ENCODE results near the gene OR1F1. TPM values are rescaled to one million over a fixed set of nuclear protein-coding genes. Genes with fewer than 3 reads are reported as not detected.

OR1F1 gene
- total RNA-seq, 1 experiment from 2014 or later, result 0.44 TPM

DNA sequence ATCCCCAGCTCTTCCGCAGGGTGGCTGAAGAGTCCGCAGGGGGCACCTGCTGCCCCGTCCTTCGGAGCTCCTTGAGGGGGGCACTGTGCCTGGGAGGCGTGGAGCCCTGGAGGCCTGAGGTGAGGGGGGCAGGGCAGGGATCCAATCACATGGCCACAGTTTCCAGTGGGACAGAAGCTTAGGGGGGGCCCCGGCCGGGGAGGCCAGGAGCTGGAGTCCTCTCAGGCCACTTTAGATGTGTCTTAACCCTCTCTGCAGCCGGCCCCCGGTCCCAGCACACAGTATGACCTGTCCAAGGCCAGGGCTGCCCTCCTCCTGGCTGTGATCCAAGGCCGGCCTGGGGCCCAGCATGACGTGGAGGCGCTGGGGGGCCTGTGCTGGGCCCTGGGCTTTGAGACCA lies 42.3 kb upstream of the OR1F1 start:
- Mint-ChIP-seq H3K4me3 (no peak overlapping the region), H3K27ac (no peak overlapping the region), H3K36me3 (peaks cover 5% of the 10 kb centered on the region; the same call in 1 of the 2 replicates), H3K4me1 (peaks cover 7% of the 10 kb centered on the region), H3K9me3 (no peaks in the 10 kb centered on the region), H3K27me3 (ENCODE audit: low read depth) (peaks cover 16% of the 10 kb centered on the region)
- DNase-seq (ENCODE audit: low spot score), result no peak
- TF ChIP-seq CREB1 (CRISPR knock-in tag; IDR thresholded peaks at IDR 0.05) (no peak), SOX15 (CRISPR knock-in tag; IDR thresholded peaks at IDR 0.05) (no peak), GTF2I (CRISPR knock-in tag; conservative IDR thresholded peaks at IDR 0.05) (no peak), ARID4B (CRISPR knock-in tag; IDR thresholded peaks at IDR 0.05; ENCODE audit: borderline replicate concordance) (no peak), FOXP1 (CRISPR knock-in tag; IDR thresholded peaks at IDR 0.05; ENCODE audit: borderline replicate concordance) (no peak), ATF6 (CRISPR knock-in tag; IDR thresholded peaks at IDR 0.05) (no peak), SP1 (CRISPR knock-in tag; conservative IDR thresholded peaks at IDR 0.05) (no peak), ZNF121 (CRISPR knock-in tag; IDR thresholded peaks at IDR 0.05) (no peak), MYBL2 (CRISPR knock-in tag; IDR thresholded peaks at IDR 0.05) (no peak)
- TF ChIP-seq, protein P1, sequence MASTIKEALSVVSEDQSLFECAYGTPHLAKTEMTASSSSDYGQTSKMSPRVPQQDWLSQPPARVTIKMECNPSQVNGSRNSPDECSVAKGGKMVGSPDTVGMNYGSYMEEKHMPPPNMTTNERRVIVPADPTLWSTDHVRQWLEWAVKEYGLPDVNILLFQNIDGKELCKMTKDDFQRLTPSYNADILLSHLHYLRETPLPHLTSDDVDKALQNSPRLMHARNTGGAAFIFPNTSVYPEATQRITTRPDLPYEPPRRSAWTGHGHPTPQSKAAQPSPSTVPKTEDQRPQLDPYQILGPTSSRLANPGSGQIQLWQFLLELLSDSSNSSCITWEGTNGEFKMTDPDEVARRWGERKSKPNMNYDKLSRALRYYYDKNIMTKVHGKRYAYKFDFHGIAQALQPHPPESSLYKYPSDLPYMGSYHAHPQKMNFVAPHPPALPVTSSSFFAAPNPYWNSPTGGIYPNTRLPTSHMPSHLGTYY (CRISPR knock-in tag; IDR thresholded peaks at IDR 0.05), result no peak
- TF ChIP-seq, protein P2, sequence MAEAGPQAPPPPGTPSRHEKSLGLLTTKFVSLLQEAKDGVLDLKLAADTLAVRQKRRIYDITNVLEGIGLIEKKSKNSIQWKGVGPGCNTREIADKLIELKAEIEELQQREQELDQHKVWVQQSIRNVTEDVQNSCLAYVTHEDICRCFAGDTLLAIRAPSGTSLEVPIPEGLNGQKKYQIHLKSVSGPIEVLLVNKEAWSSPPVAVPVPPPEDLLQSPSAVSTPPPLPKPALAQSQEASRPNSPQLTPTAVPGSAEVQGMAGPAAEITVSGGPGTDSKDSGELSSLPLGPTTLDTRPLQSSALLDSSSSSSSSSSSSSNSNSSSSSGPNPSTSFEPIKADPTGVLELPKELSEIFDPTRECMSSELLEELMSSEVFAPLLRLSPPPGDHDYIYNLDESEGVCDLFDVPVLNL (CRISPR knock-in tag; IDR thresholded peaks at IDR 0.05; ENCODE audit: borderline replicate concordance, low read depth), result no peak
- TF ChIP-seq, protein P3, sequence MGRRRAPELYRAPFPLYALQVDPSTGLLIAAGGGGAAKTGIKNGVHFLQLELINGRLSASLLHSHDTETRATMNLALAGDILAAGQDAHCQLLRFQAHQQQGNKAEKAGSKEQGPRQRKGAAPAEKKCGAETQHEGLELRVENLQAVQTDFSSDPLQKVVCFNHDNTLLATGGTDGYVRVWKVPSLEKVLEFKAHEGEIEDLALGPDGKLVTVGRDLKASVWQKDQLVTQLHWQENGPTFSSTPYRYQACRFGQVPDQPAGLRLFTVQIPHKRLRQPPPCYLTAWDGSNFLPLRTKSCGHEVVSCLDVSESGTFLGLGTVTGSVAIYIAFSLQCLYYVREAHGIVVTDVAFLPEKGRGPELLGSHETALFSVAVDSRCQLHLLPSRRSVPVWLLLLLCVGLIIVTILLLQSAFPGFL (CRISPR knock-in tag; IDR thresholded peaks at IDR 0.05; ENCODE audit: borderline replicate concordance), result no peak
- ATAC-seq, result no peak
- POLR2A ChIA-PET, result no interaction called here
- CTCF ChIA-PET, result interaction anchor here (0.5 to 3.8 kb wide), 4 partner anchors 9 to 87 kb away, joined by 3 to 30 read pairs (median 4); no protein-coding TSS in a partner anchor

GRCh38 chr16:3147046-3147756 lies 40.8 kb upstream of the OR1F1 start:
- Mint-ChIP-seq H3K4me3 (no peak overlapping the region), H3K27ac (no peak overlapping the region), H3K4me1 (peaks cover 7% of the 10 kb centered on the region), H3K9me3 (no peaks in the 10 kb centered on the region), H3K36me3 (peaks cover 4% of the 10 kb centered on the region; the same call in 1 of the 2 replicates), H3K27me3 (ENCODE audit: low read depth) (peaks cover 21% of the 10 kb centered on the region)
- ATAC-seq (no peak), DNase-seq (ENCODE audit: low spot score) (no peak)
- ChIA-PET POLR2A (no interaction called here), CTCF (interaction anchor here (1.0 to 1.5 kb wide), 10 partner anchors 10 to 119 kb away, joined by 3 to 16 read pairs (median 4); partner anchors contain the start of gene ZNF213)
- TF ChIP-seq TEAD4 (CRISPR knock-in tag; IDR thresholded peaks at IDR 0.05) (no peak), GRHL2 (CRISPR knock-in tag; IDR thresholded peaks at IDR 0.05; ENCODE audit: insufficient replicate concordance, severe bottlenecking) (no peak), FOXK1 (CRISPR knock-in tag; IDR thresholded peaks at IDR 0.05) (no peak), ZNF219 (CRISPR knock-in tag; IDR thresholded peaks at IDR 0.05; ENCODE audit: borderline replicate concordance) (no peak), ESRRA (CRISPR knock-in tag; IDR thresholded peaks at IDR 0.05; ENCODE audit: borderline replicate concordance) (no peak), PRDM15 (CRISPR knock-in tag; IDR thresholded peaks at IDR 0.05) (no peak), SMAD4 (CRISPR knock-in tag; IDR thresholded peaks at IDR 0.05) (no peak)
- TF ChIP-seq, protein P1 (CRISPR knock-in tag; IDR thresholded peaks at IDR 0.05), result no peak

Data from WTC11 (cell line).